SU-DHL-6 (cell line): ENCODE measurements around the gene HTT.

Source experiments
- H2AFZ ChIP-seq: fragments of 200-600 bp; sonication (generic); 2 replicates; pipeline ENCODE4 v1.6.1; 2014; ENCODE audit warnings: low read depth, mild to moderate bottlenecking, moderate library complexity, mixed read lengths, antibody characterized with exemption, low read length; ENCODE audit not compliant: severe bottlenecking
- H3F3A ChIP-seq: fragments of 200-600 bp; shearing (Covaris generic); 2 replicates; pipeline ENCODE4 v1.6.0; 2016; ENCODE audit warnings: antibody characterized with exemption, mild to moderate bottlenecking; ENCODE audit not compliant: insufficient read depth
- H3K27ac ChIP-seq: fragments of 200-600 bp; sonication (generic); 2 replicates; pipeline ENCODE4 v1.5.1; 2016; ENCODE audit warnings: low read depth, mild to moderate bottlenecking, low read length, moderate library complexity, mixed read lengths
- H3K27me3 ChIP-seq: fragments of 200-600 bp; sonication (generic), shearing (Covaris generic); 2 replicates; pipeline ENCODE4 v1.6.0; 2014; ENCODE audit warnings: mild to moderate bottlenecking, low read length
- H3K36me3 ChIP-seq: fragments of 200-600 bp; sonication (generic); 2 replicates; pipeline ENCODE4 v1.6.1; 2014; ENCODE audit warnings: mild to moderate bottlenecking, low read length, mixed read lengths
- H3K4me2 ChIP-seq: fragments of 300-600, 200-600 bp; shearing (Covaris generic), sonication (generic); 2 replicates; pipeline ENCODE4 v1.6.0; 2014; ENCODE audit warnings: low read length, low read depth, mild to moderate bottlenecking; ENCODE audit not compliant: poor library complexity, severe bottlenecking
- H3K4me3 ChIP-seq: fragments of 200-600 bp; sonication (generic); 2 replicates; pipeline ENCODE4 v1.5.1; 2014; ENCODE audit warnings: antibody characterized with exemption, low read length, mild to moderate bottlenecking, mixed read lengths; ENCODE audit not compliant: insufficient read depth, poor library complexity, severe bottlenecking
- H3K79me2 ChIP-seq: fragments of 200-600 bp; sonication (generic); 2 replicates; pipeline ENCODE4 v1.6.1; 2014; ENCODE audit warnings: mild to moderate bottlenecking, low read length, moderate library complexity; ENCODE audit not compliant: insufficient read depth
- H3K9ac ChIP-seq: fragments of 200-600 bp; sonication (generic); 2 replicates; pipeline ENCODE4 v1.7.0; 2014; ENCODE audit warnings: mild to moderate bottlenecking, low read length
- H3K9me2 ChIP-seq: fragments of 200-600 bp; sonication (generic); replicated peaks from 2 replicates; pipeline ENCODE4 v1.6.1; 2014; ENCODE audit warnings: low read length; ENCODE audit not compliant: insufficient read depth
- H3K9me3 ChIP-seq: fragments of 200-600 bp; sonication (generic); 2 replicates; pipeline ENCODE4 v1.6.1; 2014; ENCODE audit warnings: low read length, mixed read lengths; ENCODE audit not compliant: insufficient read depth
- H4K20me1 ChIP-seq: fragments of 200-600 bp; sonication (generic); 2 replicates; pipeline ENCODE4 v1.6.1; 2014; ENCODE audit warnings: low read depth, mild to moderate bottlenecking, antibody characterized with exemption, low read length, moderate library complexity, mixed read lengths
- CTCF ChIP-seq: fragments of 200-600 bp; sonication (generic); IDR thresholded peaks from one replicate; pipeline ENCODE4 v1.5.1; 2017; ENCODE audit warnings: antibody characterized with exemption, mild to moderate bottlenecking, low read length, moderate library complexity; ENCODE audit not compliant: insufficient read depth, poor library complexity, severe bottlenecking
- EZH2phosphoT487 ChIP-seq: fragments of 200-600 bp; sonication (generic), shearing (Covaris generic); conservative IDR thresholded peaks from 2 replicates; pipeline ENCODE4 v1.6.1; 2018; ENCODE audit warnings: mild to moderate bottlenecking, antibody characterized with exemption, low read length, moderate library complexity, mixed read lengths

HTT gene

GRCh38 chr4:3268395-3269104 lies 194.1 kb downstream of the HTT start:
- Histone ChIP-seq H2AFZ (no peak overlapping the region), H3K27ac (no peak overlapping the region), H3K36me3 (no peaks in the 10 kb centered on the region), H4K20me1 (no peaks in the 10 kb centered on the region), H3K4me2 (no peak overlapping the region), H3K9me3 (no peaks in the 10 kb centered on the region), H3K79me2 (no peaks in the 10 kb centered on the region), H3K9ac (no peak overlapping the region), H3K27me3 (no peaks in the 10 kb centered on the region), H3F3A (no peaks in the 10 kb centered on the region), H3K9me2 (no peaks in the 10 kb centered on the region), H3K4me3 (no peak overlapping the region)
- no peak for TF ChIP-seq CTCF
- TF ChIP-seq EZH2phosphoT487, result no peak

GRCh38 chr4:3269105-3269927 lies 194.8 kb downstream of the HTT start:
- Histone ChIP-seq H3K36me3 (no peaks in the 10 kb centered on the region), H3F3A (no peaks in the 10 kb centered on the region), H3K9ac (no peak overlapping the region), H2AFZ (no peak overlapping the region), H3K79me2 (no peaks in the 10 kb centered on the region), H3K9me3 (no peaks in the 10 kb centered on the region), H4K20me1 (no peaks in the 10 kb centered on the region), H3K27ac (no peak overlapping the region), H3K27me3 (no peaks in the 10 kb centered on the region), H3K9me2 (no peaks in the 10 kb centered on the region), H3K4me2 (no peak overlapping the region), H3K4me3 (no peak overlapping the region)
- TF ChIP-seq EZH2phosphoT487 (no peak), CTCF (no peak)

- no peaks in the 10 kb centered on the region for H3K9me3 ChIP-seq
- no peak overlapping the region for H2AFZ ChIP-seq
- no peaks in the 10 kb centered on the region for H4K20me1 ChIP-seq
- H3F3A ChIP-seq, result no peaks in the 10 kb centered on the region
- no peaks in the 10 kb centered on the region for H3K36me3 ChIP-seq
- no peak overlapping the region for H3K4me3 ChIP-seq
- no peak overlapping the region for H3K4me2 ChIP-seq
- no peak overlapping the region for H3K27ac ChIP-seq
- no peaks in the 10 kb centered on the region for H3K9me2 ChIP-seq
- TF ChIP-seq CTCF (no peak), EZH2phosphoT487 (no peak)
- H3K9ac ChIP-seq, result no peak overlapping the region
- H3K79me2 ChIP-seq, result no peaks in the 10 kb centered on the region
- H3K27me3 ChIP-seq, result no peaks in the 10 kb centered on the region
These were observed 195.6 kb downstream of the HTT start for GRCh38 chr4:3269991-3270611.
